Superior temporal gyrus (tissue), 1 donor: Measurements from ENCODE around the gene FOXS1.

Source experiments
- DNase-seq: peaks from one replicate; pipeline ENCODE4 v3.0.0-alpha.2; 2016; ENCODE audit errors: extremely low spot score

The FOXS1 gene

GRCh38 chr20:31861385-31862156 is 16.2 kb upstream of the FOXS1 start:
- DNase-seq, result no peak

GRCh38 chr20:31861135-31861384 is 15.7 kb upstream of the FOXS1 start:
- DNase-seq, result no peak

GRCh38 chr20:31860390-31861134 is 15.2 kb upstream of the FOXS1 start:
- DNase-seq, result no peak

GRCh38 chr20:31859998-31860380 is 14.6 kb upstream of the FOXS1 start:
- no peak for DNase-seq

- no peak for DNase-seq
These were observed 14.0 kb upstream of the FOXS1 start for GRCh38 chr20:31859266-31859997.

- DNase-seq, result no peak
These were observed 13.3 kb upstream of the FOXS1 start for GRCh38 chr20:31858760-31859083.

- no peak for DNase-seq
These were observed 12.7 kb upstream of the FOXS1 start for GRCh38 chr20:31857861-31858759.

GRCh38 chr20:31856516-31856915 is 11.1 kb upstream of the FOXS1 start:
- no peak for DNase-seq

GRCh38 chr20:31853481-31853880 is 8.1 kb upstream of the FOXS1 start:
- no peak for DNase-seq

GRCh38 chr20:31851240-31851955 is 6.0 kb upstream of the FOXS1 start:
- no peak for DNase-seq

GRCh38 chr20:31849306-31849930 is 4.0 kb upstream of the FOXS1 start:
- no peak for DNase-seq

- no peak for DNase-seq
These were observed 2.9 kb upstream of the FOXS1 start for GRCh38 chr20:31848088-31848999.

GRCh38 chr20:31846793-31847138 is 1.4 kb upstream of the FOXS1 start:
- DNase-seq, result no peak

- no peak for DNase-seq
These were observed 586 bp downstream of the FOXS1 start for GRCh38 chr20:31844737-31845299.

GRCh38 chr20:31843881-31844280 is 1.5 kb downstream of the FOXS1 start:
- DNase-seq, result no peak

- no peak for DNase-seq
These were observed 2.1 kb downstream of the FOXS1 start for GRCh38 chr20:31843288-31843687.

GRCh38 chr20:31842471-31843157 is 2.8 kb downstream of the FOXS1 start:
- DNase-seq, result no peak

- DNase-seq, result no peak
These were observed 3.5 kb downstream of the FOXS1 start for GRCh38 chr20:31841928-31842327.
